Nephron (organoid): ENCODE data around the gene BCAS1.

Experiments used
- H3K27ac Mint-ChIP-seq, 3 experiments: 2 replicates each; pipeline ENCODE4 v1.8.0; 2020; ENCODE audit warnings: mixed read lengths in 3 of 3, mild to moderate bottlenecking in 2 of 3, moderate library complexity in 1 of 3
- H3K27me3 Mint-ChIP-seq: 2 replicates; pipeline ENCODE4 v1.8.0; 2021; ENCODE audit warnings: low read depth, mild to moderate bottlenecking, moderate library complexity, mixed read lengths
- H3K36me3 Mint-ChIP-seq: 2 replicates; pipeline ENCODE4 v1.8.0; 2020; ENCODE audit warnings: low read depth, mixed read lengths
- H3K4me1 Mint-ChIP-seq: 2 replicates; pipeline ENCODE4 v1.8.0; 2020; ENCODE audit warnings: mixed read lengths
- H3K4me3 Mint-ChIP-seq, 3 experiments: 2 replicates each; pipeline ENCODE4 v1.8.0; 2020; ENCODE audit warnings: mild to moderate bottlenecking in 3 of 3, mixed read lengths in 3 of 3, moderate library complexity in 2 of 3
- H3K9me3 Mint-ChIP-seq: 2 replicates; pipeline ENCODE4 v1.8.0; 2020; ENCODE audit warnings: mixed read lengths
- TF ChIP-seq, protein P1 (sequence below), 3 experiments: fragments of 200-600 bp; sonication (generic); IDR thresholded peaks; one replicate each; pipeline ENCODE4 v1.5.0; 2021; ENCODE audit warnings: antibody characterized with exemption in 3 of 3; ENCODE audit not compliant: unreplicated experiment in 3 of 3

The BCAS1 gene

DNA sequence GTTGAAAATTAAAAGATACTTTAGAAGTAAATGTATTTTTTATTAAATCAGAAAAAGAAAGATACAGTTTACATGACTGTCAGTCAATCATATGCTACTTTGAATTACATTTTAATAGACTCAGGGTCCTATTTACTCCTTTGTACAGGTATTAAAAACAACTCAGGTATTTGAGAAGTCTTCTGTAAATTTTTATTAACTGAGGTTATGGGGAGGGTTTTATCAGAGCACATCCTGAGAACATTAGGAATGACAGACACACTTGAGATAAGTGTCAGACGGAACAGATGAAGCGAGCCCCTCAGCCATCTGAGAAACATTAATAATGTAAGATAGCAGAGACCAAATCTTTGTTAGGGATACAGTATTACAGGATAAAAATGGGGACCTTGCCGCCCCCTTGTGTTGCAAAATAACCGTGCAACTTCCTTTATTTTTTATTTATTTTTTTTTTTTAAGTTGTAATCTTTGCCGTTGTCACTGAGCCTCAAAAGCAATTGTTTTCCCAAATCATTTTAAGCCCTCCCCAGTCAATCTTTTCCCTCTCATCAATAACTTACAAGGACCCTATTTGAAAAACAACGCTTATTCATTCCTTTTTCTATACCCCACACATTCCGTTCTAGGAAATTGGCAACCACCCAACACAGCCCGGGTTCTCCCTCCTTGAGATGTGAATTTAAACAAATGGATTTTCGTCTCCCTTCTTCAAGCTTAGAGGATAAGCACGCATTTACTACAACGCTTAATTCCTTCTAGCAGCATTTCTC, 126.7 kb downstream of the BCAS1 start:
- Mint-ChIP-seq H3K36me3 (no peaks in the 10 kb centered on the region), H3K4me1 (peaks cover 43% of the 10 kb centered on the region), H3K9me3 (no peaks in the 10 kb centered on the region), H3K27me3 (no peaks in the 10 kb centered on the region), H3K4me3 (peak overlapping the region; percentile 46 to 81 (median 69)), H3K27ac (peak overlapping the region in 2 of 3 experiments; percentile 53 to 76)
- TF ChIP-seq, protein P1, sequence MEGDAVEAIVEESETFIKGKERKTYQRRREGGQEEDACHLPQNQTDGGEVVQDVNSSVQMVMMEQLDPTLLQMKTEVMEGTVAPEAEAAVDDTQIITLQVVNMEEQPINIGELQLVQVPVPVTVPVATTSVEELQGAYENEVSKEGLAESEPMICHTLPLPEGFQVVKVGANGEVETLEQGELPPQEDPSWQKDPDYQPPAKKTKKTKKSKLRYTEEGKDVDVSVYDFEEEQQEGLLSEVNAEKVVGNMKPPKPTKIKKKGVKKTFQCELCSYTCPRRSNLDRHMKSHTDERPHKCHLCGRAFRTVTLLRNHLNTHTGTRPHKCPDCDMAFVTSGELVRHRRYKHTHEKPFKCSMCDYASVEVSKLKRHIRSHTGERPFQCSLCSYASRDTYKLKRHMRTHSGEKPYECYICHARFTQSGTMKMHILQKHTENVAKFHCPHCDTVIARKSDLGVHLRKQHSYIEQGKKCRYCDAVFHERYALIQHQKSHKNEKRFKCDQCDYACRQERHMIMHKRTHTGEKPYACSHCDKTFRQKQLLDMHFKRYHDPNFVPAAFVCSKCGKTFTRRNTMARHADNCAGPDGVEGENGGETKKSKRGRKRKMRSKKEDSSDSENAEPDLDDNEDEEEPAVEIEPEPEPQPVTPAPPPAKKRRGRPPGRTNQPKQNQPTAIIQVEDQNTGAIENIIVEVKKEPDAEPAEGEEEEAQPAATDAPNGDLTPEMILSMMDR (IDR thresholded peaks at IDR 0.05; ENCODE audit: unreplicated experiment in 3 of 3), result peak; percentile 63 to 72 (median 70)

DNA sequence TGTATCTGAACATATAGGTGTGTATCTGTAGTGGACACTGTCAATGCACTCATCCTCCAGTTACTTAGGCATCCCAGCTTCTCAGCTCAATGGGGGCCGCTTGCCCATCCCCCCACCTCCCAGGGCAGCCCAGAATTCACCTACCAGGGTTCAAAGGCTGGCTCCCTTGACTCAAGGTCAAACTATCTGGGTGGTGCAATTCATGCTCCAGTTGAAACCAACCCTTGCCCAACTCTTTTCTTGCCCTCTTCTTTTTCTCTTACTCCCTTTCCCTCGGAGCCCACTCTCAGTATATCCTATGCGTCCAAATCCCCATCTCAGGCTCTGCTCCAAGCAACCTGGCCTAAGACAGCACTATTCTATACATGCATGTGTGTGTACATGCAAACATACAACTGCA, 127.4 kb downstream of the BCAS1 start:
- no peaks in the 10 kb centered on the region for H3K36me3 Mint-ChIP-seq
- H3K27ac Mint-ChIP-seq, result peak overlapping the region in 1 of 3 experiments; percentile 42
- H3K9me3 Mint-ChIP-seq, result no peaks in the 10 kb centered on the region
- TF ChIP-seq, protein P1 (IDR thresholded peaks at IDR 0.05; ENCODE audit: unreplicated experiment in 3 of 3), result no peak
- H3K4me1 Mint-ChIP-seq, result peaks cover 43% of the 10 kb centered on the region
- H3K4me3 Mint-ChIP-seq, result no peak overlapping the region
- no peaks in the 10 kb centered on the region for H3K27me3 Mint-ChIP-seq

DNA sequence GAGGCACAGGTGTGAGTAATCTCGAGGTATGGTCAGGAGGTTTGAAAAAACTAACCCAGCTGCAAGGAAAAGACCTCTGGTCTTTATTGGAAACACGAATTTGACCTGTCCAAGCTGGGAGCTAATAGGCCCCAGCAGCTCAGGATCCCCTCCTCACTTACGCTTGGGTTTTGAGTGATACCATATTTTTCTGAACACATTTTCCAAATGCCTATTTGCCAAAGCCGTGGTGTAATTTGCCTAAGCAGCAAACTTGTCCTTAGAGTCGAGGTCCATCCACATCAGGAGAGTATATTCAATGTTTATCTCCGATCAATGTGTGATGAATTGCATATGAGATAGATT, 128.0 kb downstream of the BCAS1 start:
- Mint-ChIP-seq H3K4me3 (no peak overlapping the region), H3K36me3 (no peaks in the 10 kb centered on the region), H3K9me3 (no peaks in the 10 kb centered on the region), H3K4me1 (peaks cover 43% of the 10 kb centered on the region), H3K27me3 (no peaks in the 10 kb centered on the region), H3K27ac (peak overlapping the region; percentile 42 to 74 (median 51))
- TF ChIP-seq, protein P1 (IDR thresholded peaks at IDR 0.05; ENCODE audit: unreplicated experiment in 3 of 3), result no peak

DNA sequence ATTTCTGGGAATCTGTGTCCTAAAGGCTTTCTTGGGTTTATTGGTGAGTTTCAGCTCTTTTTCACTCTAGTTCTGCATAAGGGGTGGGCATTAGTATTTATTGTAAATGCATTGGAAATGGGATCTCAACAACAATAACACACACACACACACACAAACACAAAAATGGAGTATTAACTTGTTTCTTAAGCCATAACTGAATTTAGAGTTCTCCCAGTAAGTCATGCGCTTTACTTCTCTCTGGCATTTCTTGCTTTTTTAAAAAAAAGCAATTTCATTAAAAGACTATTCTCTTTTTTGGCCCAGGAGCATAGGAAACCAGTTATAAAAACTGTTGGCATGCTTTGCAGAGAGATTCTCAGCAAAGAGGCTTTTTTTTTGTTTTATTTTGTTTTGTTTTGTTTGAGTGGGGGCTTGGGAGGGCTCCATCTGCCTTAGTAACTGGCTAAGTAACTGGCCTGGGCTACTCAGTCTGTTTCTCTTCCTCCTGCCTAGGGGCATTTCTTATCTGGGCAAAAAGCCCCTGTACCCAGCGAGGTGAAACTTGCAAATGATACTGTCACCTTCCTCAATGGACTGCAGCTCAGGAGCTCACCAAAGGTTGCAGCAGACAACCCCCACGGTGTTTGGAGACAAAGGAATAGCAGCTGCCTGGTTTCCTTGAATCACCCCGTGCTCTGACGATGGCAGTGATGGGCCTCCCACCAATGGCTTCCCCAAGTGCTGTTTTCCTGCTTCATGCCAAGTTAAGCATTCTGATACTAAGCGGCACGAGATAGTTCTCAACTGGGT, 128.5 kb downstream of the BCAS1 start:
- Mint-ChIP-seq H3K9me3 (no peaks in the 10 kb centered on the region), H3K4me1 (peaks cover 43% of the 10 kb centered on the region), H3K27ac (peak overlapping the region; percentile 42 to 74 (median 51)), H3K27me3 (no peaks in the 10 kb centered on the region), H3K36me3 (no peaks in the 10 kb centered on the region), H3K4me3 (peak overlapping the region in 1 of 3 experiments; percentile 32)
- TF ChIP-seq, protein P1 (IDR thresholded peaks at IDR 0.05; ENCODE audit: unreplicated experiment in 3 of 3), result no peak

DNA sequence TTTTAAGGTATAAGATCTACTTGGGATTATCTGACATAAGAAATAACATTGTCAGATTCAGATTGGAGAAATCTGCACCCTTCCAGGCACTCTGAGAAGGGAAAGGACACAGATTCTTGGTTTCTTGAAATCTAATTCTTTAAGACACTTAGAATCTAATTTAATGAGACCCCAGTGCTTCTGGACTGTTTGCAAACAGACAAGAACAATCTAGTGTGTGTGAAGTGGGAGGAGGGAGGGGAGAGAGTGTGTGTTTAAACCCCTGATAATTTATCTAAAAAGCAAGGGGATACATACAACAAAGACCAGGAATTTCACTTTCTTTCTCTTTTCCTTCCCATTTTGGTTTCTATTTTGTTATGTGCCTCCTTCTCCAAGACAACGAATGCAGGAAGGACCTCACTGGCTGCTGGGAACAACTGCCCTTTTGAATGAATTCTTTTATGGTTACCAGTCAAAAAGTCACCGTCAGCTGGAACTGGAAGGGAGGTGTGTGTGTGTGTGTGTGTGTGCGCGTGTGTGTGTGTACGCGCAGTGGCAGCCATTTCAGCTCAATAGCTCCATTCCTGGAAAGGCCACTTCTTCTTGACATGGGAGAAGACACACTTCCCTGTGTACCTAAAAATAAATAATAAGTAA, 129.4 kb downstream of the BCAS1 start:
- Mint-ChIP-seq H3K36me3 (no peaks in the 10 kb centered on the region), H3K4me1 (peaks cover 43% of the 10 kb centered on the region), H3K27ac (peak overlapping the region; percentile 42 to 74 (median 51)), H3K4me3 (peak overlapping the region; percentile 16 to 57 (median 38)), H3K27me3 (no peaks in the 10 kb centered on the region), H3K9me3 (no peaks in the 10 kb centered on the region)
- TF ChIP-seq, protein P1 (IDR thresholded peaks at IDR 0.05; ENCODE audit: unreplicated experiment in 3 of 3), result no peak
